Nucleus accumbens (tissue), 56 donors: ENCODE data around the gene CFAP210.
"Not testable (repeated sequence)": the region's sequence is repeated elsewhere in the genome, so short reads cannot be mapped to it uniquely, and the experiment has no call there.

Source experiments
- DNase-seq, 56 donors: peaks; one replicate each; lab custom pipeline; 2025; lab: John Stamatoyannopoulos, UW

Gene CFAP210

DNA sequence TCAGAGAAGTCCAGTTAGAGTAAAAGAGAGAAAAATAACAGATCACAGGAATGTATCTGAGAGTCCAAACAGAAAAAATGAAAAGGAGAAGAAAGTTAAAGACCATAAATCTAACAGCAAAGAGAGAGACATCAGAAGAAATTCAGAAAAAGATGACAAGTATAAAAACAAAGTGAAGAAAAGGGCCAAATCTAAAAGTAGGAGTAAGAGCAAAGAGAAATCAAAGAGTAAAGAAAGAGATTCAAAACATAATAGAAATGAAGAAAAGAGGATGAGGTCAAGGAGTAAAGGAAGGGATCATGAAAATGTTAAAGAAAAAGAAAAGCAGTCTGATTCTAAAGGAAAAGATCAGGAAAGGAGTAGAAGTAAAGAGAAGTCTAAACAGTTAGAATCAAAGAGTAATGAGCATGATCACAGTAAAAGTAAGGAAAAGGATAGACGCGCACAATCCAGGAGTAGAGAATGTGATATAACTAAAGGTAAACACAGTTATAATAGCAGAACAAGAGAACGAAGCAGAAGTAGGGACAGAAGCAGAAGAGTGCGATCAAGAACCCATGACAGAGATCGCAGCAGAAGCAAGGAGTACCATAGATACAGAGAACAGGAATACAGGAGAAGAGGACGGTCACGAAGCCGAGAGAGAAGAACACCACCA lies 57.6 kb downstream of the CFAP210 start:
- no peak for DNase-seq

DNA sequence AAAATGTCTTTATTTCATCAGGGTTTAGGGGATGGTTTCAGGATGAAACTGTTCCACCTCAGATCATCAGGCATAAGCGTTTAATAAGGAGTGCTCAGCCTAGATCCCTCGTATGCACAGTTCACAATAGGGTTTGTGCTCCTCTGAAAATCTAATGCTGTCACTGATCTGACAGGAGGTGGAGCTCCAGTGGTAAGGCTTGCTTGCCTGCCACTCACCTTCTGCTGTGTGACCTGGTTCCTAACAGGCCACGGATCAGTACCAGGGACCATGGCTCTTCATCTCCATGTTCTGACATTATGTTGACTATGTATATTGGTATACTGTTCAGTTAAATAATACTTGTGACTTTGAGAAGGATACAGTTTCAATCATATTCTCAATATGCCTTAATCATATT lies 68.4 kb downstream of the CFAP210 start:
- DNase-seq: no peak

DNA sequence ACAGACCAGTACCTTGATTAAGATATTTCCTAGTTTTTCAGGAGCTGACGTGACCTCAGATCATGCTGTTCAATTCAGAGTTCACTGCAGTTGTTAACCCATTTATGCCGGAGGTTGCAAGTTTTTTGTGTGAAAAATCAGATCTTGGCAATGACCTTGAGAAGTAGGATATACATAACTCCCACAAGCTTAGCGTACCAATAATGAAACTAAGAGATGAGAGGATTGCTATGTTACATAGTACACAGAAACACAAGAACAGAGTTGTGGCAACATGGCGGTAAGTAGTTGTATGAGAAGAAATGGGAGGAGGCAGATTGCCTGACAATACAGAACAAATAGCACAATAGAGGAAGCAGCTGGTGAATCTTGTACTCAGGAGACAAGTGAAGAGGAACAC lies 71.0 kb downstream of the CFAP210 start:
- DNase-seq: no peak

DNA sequence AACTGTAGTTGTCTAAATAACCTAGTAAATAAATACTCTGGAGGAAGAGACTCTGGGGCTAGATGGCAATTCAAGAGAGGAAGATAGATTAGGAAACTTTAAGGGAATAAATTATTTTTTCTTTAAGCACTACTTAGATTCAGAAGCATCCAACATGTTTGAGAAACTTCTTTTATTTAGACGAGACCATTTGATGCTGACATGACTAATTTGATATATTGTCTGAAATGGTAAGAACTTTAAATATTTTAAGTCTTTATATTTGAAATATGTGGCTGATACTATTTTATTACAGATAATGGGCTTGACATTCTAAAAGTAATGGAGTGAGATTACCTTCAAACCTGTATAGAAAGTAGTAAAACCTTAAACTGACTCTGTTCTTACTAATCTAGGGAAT lies 73.7 kb downstream of the CFAP210 start:
- DNase-seq: no peak

DNA sequence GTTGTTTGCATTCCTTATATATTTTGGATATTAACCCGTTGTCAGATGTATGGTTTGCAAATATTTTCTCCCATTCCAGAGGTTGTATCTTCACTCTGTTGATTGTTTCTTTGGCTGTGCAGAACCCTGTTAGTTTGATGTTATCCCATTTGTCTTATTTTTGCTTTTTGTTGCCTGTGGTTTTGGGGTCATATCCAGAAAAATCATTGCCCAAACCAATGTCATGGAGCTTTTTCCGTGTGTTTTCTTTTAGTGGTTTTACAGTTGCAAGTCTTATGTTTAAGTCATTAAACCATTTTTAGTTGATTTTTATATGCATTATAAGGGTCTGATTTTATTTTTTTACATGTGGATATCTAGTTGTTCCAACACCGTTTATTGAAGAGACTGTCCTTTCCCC lies 74.3 kb downstream of the CFAP210 start:
- no peak for DNase-seq

DNA sequence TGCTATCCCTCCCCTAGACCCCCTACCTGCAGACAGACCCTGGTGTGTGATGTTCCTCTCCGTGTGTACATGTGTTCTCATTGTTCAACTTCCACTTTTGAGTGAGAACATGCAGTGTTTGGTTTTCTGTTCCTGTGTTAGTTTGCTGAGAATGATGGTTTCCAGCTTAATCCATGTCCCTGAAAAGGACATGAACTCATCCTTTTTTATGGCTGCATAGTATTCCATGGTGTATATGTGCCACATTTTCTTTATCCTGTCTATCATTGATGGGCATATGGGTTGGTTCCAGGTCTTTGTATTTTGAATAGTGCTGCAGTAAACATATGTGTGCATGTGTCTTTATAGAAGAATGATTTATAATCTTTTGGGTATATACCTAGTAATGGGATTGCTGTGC lies 78.2 kb downstream of the CFAP210 start:
- DNase-seq: not testable (repeated sequence)

DNA sequence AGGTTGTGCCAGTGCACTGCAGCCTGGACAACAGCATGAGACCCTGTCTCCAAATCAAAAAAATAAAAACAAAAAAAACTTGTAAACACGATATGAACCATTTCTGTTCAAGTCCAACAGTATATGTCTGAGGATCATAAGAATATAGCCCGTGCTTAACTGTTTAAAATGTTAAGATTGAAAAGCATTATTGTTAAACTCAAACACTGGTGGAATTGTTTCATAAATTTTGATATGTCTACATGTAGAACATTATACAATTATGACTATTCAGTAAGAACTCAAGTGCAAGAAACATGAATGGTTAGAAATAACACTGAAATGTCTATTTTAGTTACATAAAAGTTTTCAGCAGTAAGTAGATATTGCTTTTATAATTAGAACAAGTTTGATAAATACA lies 80.3 kb downstream of the CFAP210 start:
- no peak for DNase-seq

DNA sequence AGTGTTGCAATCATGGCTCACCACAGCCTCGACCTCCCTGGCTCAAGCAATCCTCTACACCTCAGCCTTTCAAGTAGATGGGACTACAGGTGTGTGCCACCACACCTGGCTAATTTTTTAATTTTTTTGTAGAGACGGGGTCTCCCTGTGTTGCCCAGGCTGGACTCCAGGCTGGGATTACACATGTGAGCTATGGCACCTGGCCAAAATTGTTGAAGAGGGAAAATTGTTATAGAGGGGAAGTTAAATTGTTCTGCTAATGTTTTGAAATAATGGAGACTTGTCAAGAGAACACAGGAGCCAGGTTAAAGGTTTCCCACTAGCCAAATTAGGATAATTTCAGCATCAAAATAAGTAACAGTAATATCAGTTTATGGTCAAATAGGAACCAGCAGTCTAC lies 84.9 kb downstream of the CFAP210 start:
- no peak for DNase-seq

DNA sequence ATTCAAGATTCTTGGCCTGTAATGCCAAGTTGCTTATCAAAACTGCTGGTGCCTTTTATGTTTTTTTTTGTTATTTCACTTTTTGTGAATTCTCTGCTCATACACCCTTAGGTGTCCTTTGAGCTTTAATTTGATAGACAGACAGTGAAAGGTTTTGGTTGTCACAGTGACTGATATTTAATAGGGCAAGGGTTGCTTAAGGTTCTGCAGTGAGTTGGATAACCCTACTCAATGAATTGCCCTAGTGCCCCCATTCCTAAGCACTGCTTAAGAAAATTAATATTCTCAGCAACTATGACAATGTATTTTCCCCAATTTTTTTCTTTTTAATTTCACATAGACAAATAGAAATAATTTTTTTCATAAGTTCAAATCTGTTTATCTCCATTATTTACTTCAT lies 94.6 kb downstream of the CFAP210 start:
- no peak for DNase-seq

DNA sequence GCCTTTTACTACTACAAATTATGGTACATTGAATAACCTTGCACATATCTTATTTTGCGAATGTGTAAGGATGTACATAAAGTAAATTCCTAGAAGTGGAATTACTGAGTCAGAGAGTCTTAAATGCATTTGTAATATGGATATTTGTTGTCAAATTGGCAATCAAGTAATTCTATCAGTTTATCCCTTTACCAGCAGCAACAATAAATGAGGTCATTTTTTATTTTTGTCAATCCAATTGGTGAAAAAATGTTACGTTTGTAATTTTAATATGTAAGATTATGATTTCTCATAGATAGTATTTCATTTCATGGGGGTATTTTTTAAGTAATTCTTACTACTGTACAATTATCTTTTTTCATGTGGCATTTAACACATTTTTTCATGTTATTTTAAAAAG lies 95.2 kb downstream of the CFAP210 start:
- DNase-seq: no peak

DNA sequence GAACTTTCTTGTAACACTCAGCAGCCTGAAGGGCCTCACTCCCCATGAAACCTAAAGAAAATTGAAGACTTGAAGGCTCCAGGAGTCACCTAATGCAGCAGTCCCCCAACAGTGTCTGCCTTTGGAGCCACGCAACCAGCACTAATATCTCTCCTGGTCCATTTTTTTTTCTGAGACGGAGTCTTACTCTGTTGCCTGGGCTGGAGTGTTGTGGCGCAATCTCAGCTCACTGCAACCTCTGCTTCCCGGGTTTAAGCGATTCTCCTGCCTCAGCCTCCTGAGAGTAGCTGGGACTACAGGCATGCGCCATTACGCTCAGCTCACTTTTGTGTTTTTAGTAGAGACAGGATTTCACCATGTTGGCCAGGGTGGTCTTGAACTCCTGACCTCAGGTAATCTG lies 97.7 kb downstream of the CFAP210 start:
- not testable (repeated sequence) for DNase-seq
